ENCODE results near the gene ASB17.

The ASB17 gene

GRCh38 chr1:75937034-75937433, 4.8 kb upstream of the ASB17 start:
- no peak overlapping the region for H3K4me3 ChIP-seq (ENCODE audit: low read depth, low read length)
- H3K9ac ChIP-seq (ENCODE audit: low read depth, low read length), result no peak overlapping the region
- H3K4me1 ChIP-seq (ENCODE audit: control insufficient read depth, insufficient read depth, low read length), result no peaks in the 10 kb centered on the region
- no peaks in the 10 kb centered on the region for H3K9me3 ChIP-seq (ENCODE audit: control insufficient read depth, insufficient read depth, low read length)
- H3K36me3 ChIP-seq (ENCODE audit: control insufficient read depth, insufficient read depth, low read length), result no peaks in the 10 kb centered on the region
- no peaks in the 10 kb centered on the region for H3K27me3 ChIP-seq (ENCODE audit: control insufficient read depth, insufficient read depth, low read length)

DNA sequence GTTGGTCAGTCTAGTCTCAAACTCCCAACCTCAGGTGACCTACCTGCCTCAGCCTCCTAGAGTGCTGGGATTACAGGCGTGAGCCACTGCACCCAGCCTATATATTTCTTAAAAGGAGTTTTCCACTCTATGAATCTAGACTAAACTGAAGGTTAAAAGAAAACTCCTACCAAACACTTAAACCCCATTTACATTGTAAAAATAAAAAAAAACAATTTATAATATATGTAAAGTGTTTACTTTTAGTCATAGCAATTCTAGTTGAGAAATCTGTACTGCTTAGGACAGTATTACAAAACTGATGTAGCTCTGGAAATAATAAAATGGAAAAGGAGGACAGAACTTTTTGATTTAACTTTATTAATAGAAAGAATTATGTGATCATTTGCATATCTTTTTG, 9.5 kb downstream of the ASB17 start:
- Histone ChIP-seq H3K9ac (ENCODE audit: low read depth, low read length) (no peak overlapping the region), H3K27me3 (ENCODE audit: control insufficient read depth, insufficient read depth, low read length) (no peaks in the 10 kb centered on the region), H3K4me3 (ENCODE audit: low read depth, low read length) (no peak overlapping the region), H3K4me1 (ENCODE audit: control insufficient read depth, insufficient read depth, low read length) (no peaks in the 10 kb centered on the region), H3K36me3 (ENCODE audit: control insufficient read depth, insufficient read depth, low read length) (no peaks in the 10 kb centered on the region), H3K9me3 (ENCODE audit: control insufficient read depth, insufficient read depth, low read length) (no peaks in the 10 kb centered on the region)

DNA sequence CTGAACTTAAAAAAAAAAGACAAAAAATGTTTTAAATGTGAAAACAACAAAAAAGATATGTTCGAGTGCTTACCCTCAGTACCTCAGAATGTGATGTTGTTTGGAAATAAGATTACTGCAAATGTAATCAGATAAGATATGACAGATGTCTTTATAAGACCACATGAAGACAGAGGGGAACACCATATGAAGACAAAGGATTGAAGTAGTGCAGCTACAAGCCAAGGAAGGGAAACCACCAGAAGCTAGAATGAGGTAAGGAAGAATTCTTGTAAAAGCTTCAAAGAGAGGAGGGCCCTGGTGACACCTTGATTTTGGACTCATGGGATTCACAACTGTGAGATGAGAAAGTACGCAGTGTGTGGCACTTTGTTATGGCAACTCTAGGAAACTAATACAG, 15.4 kb downstream of the ASB17 start:
- no peaks in the 10 kb centered on the region for H3K9me3 ChIP-seq (ENCODE audit: control insufficient read depth, insufficient read depth, low read length)
- no peaks in the 10 kb centered on the region for H3K27me3 ChIP-seq (ENCODE audit: control insufficient read depth, insufficient read depth, low read length)
- no peak overlapping the region for H3K9ac ChIP-seq (ENCODE audit: low read depth, low read length)
- H3K36me3 ChIP-seq (ENCODE audit: control insufficient read depth, insufficient read depth, low read length), result no peaks in the 10 kb centered on the region
- no peak overlapping the region for H3K4me3 ChIP-seq (ENCODE audit: low read depth, low read length)
- no peaks in the 10 kb centered on the region for H3K4me1 ChIP-seq (ENCODE audit: control insufficient read depth, insufficient read depth, low read length)

- Histone ChIP-seq H3K9me3 (ENCODE audit: control insufficient read depth, insufficient read depth, low read length) (no peaks in the 10 kb centered on the region), H3K27me3 (ENCODE audit: control insufficient read depth, insufficient read depth, low read length) (no peaks in the 10 kb centered on the region), H3K36me3 (ENCODE audit: control insufficient read depth, insufficient read depth, low read length) (no peaks in the 10 kb centered on the region), H3K4me1 (ENCODE audit: control insufficient read depth, insufficient read depth, low read length) (peaks cover 3% of the 10 kb centered on the region), H3K9ac (ENCODE audit: low read depth, low read length) (no peak overlapping the region), H3K4me3 (ENCODE audit: low read depth, low read length) (no peak overlapping the region)
These were observed 23.5 kb downstream of the ASB17 start for GRCh38 chr1:75908717-75909152.

GRCh38 chr1:75901371-75901770, 30.8 kb downstream of the ASB17 start:
- Histone ChIP-seq H3K36me3 (ENCODE audit: control insufficient read depth, insufficient read depth, low read length) (no peaks in the 10 kb centered on the region), H3K27me3 (ENCODE audit: control insufficient read depth, insufficient read depth, low read length) (no peaks in the 10 kb centered on the region), H3K9ac (ENCODE audit: low read depth, low read length) (no peak overlapping the region), H3K4me1 (ENCODE audit: control insufficient read depth, insufficient read depth, low read length) (no peaks in the 10 kb centered on the region), H3K9me3 (ENCODE audit: control insufficient read depth, insufficient read depth, low read length) (no peaks in the 10 kb centered on the region), H3K4me3 (ENCODE audit: low read depth, low read length) (no peak overlapping the region)

DNA sequence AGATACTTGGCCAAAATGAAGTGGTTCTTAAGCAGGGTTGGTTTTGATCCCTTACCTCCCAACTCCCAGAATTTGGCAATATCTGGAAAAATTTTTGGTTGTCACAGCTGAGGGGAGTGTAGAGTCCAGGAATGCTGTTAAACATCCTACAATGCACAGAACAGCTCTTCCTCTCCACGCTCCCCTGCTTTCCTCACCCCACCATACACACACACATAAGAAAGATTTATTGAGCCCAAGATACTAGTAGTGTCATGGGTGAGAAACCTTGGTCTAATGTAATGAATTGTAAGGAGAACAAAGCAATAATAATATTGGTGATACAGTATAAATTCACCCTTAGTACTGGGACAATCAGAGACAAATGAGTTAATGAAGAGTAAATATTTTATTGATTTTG, 47.8 kb downstream of the ASB17 start:
- no peaks in the 10 kb centered on the region for H3K27me3 ChIP-seq (ENCODE audit: control insufficient read depth, insufficient read depth, low read length)
- H3K36me3 ChIP-seq (ENCODE audit: control insufficient read depth, insufficient read depth, low read length), result no peaks in the 10 kb centered on the region
- no peaks in the 10 kb centered on the region for H3K9me3 ChIP-seq (ENCODE audit: control insufficient read depth, insufficient read depth, low read length)
- H3K4me1 ChIP-seq (ENCODE audit: control insufficient read depth, insufficient read depth, low read length), result no peaks in the 10 kb centered on the region
- no peak overlapping the region for H3K9ac ChIP-seq (ENCODE audit: low read depth, low read length)
- no peak overlapping the region for H3K4me3 ChIP-seq (ENCODE audit: low read depth, low read length)

DNA sequence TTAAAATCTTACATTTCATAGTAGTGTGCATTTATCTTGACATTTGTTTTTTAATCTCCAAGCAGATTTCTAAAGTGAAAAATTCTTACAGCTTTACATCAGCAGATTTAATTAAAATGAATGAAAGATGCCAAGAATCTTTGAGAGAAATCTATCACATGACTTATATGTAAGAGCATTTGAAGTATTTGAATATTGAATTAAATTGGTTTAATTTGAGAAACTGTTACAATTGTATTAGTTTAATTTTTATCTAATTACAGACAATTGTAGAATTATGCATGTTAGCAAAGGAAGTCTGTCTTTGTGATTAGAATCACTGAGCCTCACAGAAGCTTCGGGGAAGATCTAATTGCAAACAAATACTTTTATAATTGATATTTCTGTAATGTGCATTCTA, 52.2 kb downstream of the ASB17 start:
- Histone ChIP-seq H3K36me3 (ENCODE audit: control insufficient read depth, insufficient read depth, low read length) (no peaks in the 10 kb centered on the region), H3K9ac (ENCODE audit: low read depth, low read length) (no peak overlapping the region), H3K27me3 (ENCODE audit: control insufficient read depth, insufficient read depth, low read length) (no peaks in the 10 kb centered on the region), H3K9me3 (ENCODE audit: control insufficient read depth, insufficient read depth, low read length) (no peaks in the 10 kb centered on the region), H3K4me1 (ENCODE audit: control insufficient read depth, insufficient read depth, low read length) (no peaks in the 10 kb centered on the region), H3K4me3 (ENCODE audit: low read depth, low read length) (no peak overlapping the region)

- no peaks in the 10 kb centered on the region for H3K36me3 ChIP-seq (ENCODE audit: control insufficient read depth, insufficient read depth, low read length)
- no peaks in the 10 kb centered on the region for H3K4me1 ChIP-seq (ENCODE audit: control insufficient read depth, insufficient read depth, low read length)
- no peak overlapping the region for H3K4me3 ChIP-seq (ENCODE audit: low read depth, low read length)
- H3K27me3 ChIP-seq (ENCODE audit: control insufficient read depth, insufficient read depth, low read length), result no peaks in the 10 kb centered on the region
- H3K9ac ChIP-seq (ENCODE audit: low read depth, low read length), result no peak overlapping the region
- no peaks in the 10 kb centered on the region for H3K9me3 ChIP-seq (ENCODE audit: control insufficient read depth, insufficient read depth, low read length)
These were observed 61.3 kb downstream of the ASB17 start for GRCh38 chr1:75870951-75871350.

Data from iPS-15b (cell line).